MM.1S (cell line): ENCODE data around the gene FOXI1.

Source experiments
- DNase-seq: peaks from one replicate; pipeline ENCODE4 v3.0.0-alpha.2; 2015
- H2AFZ ChIP-seq: fragments of 300-600 bp; sonication (generic); 2 replicates; pipeline ENCODE4 v1.6.0; 2016; ENCODE audit warnings: antibody characterized with exemption, low read length
- H3F3A ChIP-seq: fragments of 300-600 bp; sonication (generic); 2 replicates; pipeline ENCODE4 v1.6.1; 2016; ENCODE audit warnings: mild to moderate bottlenecking, antibody characterized with exemption, low read length, moderate library complexity, mixed read lengths; ENCODE audit not compliant: insufficient read depth
- H3K27ac ChIP-seq: fragments of 300-600 bp; sonication (generic); 2 replicates; pipeline ENCODE4 v1.5.1; 2016; ENCODE audit warnings: mild to moderate bottlenecking, low read length
- H3K27me3 ChIP-seq: fragments of 300-600 bp; sonication (generic); replicated peaks from 2 replicates; pipeline ENCODE4 v1.6.0; 2016; ENCODE audit warnings: low read length; ENCODE audit not compliant: insufficient read depth
- H3K36me3 ChIP-seq: fragments of 300-600 bp; sonication (generic); replicated peaks from 2 replicates; pipeline ENCODE4 v1.6.1; 2016; ENCODE audit warnings: mild to moderate bottlenecking, low read length, mixed read lengths; ENCODE audit not compliant: insufficient read depth
- H3K4me1 ChIP-seq: fragments of 300-600 bp; sonication (generic); 2 replicates; pipeline ENCODE4 v1.6.1; 2016; ENCODE audit warnings: low read length, mixed read lengths
- H3K4me2 ChIP-seq: fragments of 300-600 bp; sonication (generic); 2 replicates; pipeline ENCODE4 v1.6.0; 2016; ENCODE audit warnings: low read depth, low read length
- H3K4me3 ChIP-seq: fragments of 300-600 bp; sonication (generic); 2 replicates; pipeline ENCODE4 v1.5.1; 2016; ENCODE audit warnings: low read length, mixed read lengths
- H3K79me2 ChIP-seq: fragments of 300-600 bp; sonication (generic); 2 replicates; pipeline ENCODE4 v1.6.1; 2016; ENCODE audit warnings: mixed run types, low read length, mixed read lengths
- H3K9ac ChIP-seq: fragments of 300-600 bp; sonication (generic); 2 replicates; pipeline ENCODE4 v1.6.1; 2016; ENCODE audit warnings: low read length, mixed read lengths
- H3K9me2 ChIP-seq: fragments of 300-600 bp; sonication (generic); replicated peaks from 2 replicates; pipeline ENCODE4 v1.6.1; 2016; ENCODE audit warnings: mild to moderate bottlenecking, low read length, mixed read lengths; ENCODE audit not compliant: insufficient read depth
- H3K9me3 ChIP-seq: fragments of 300-600 bp; sonication (generic); replicated peaks from 2 replicates; pipeline ENCODE4 v1.6.1; 2016; ENCODE audit warnings: mild to moderate bottlenecking, low read length, mixed read lengths; ENCODE audit not compliant: insufficient read depth
- H4K20me1 ChIP-seq: fragments of 300-600 bp; sonication (generic); 2 replicates; pipeline ENCODE4 v1.6.1; 2016; ENCODE audit warnings: mild to moderate bottlenecking, low read length, moderate library complexity, mixed read lengths; ENCODE audit not compliant: insufficient read depth
- CTCF ChIP-seq: fragments of 300-600 bp; sonication (generic); IDR thresholded peaks from 2 replicates; pipeline ENCODE4 v1.5.1; 2016; ENCODE audit warnings: antibody characterized with exemption, low read length, mixed read lengths
- EZH2 ChIP-seq: fragments of 300-600 bp; sonication (generic); optimal IDR thresholded peaks from 2 replicates; pipeline ENCODE3; 2017; ENCODE audit warnings: low read depth, mild to moderate bottlenecking, antibody characterized with exemption, low read length, mixed read lengths
- EZH2phosphoT487 ChIP-seq: fragments of 300-600 bp; sonication (generic); IDR thresholded peaks from 2 replicates; pipeline ENCODE4 v1.6.1; 2018; ENCODE audit warnings: antibody characterized with exemption, low read length

FOXI1 gene

GRCh38 chr5:170059221-170059620, 46.5 kb upstream of the FOXI1 start:
- TF ChIP-seq EZH2phosphoT487, result no peak
- TF ChIP-seq EZH2, result no peak
- no peak for TF ChIP-seq CTCF
- H3K27me3 ChIP-seq, result no peaks in the 10 kb centered on the region

GRCh38 chr5:170067152-170067551, 38.5 kb upstream of the FOXI1 start:
- no peak for DNase-seq
- Histone ChIP-seq H2AFZ (no peak overlapping the region), H3K4me1 (no peaks in the 10 kb centered on the region), H3K9ac (no peak overlapping the region), H3F3A (no peaks in the 10 kb centered on the region), H3K9me2 (no peaks in the 10 kb centered on the region), H3K79me2 (no peaks in the 10 kb centered on the region), H3K4me3 (no peak overlapping the region), H3K4me2 (no peak overlapping the region), H3K27ac (no peak overlapping the region), H3K27me3 (no peaks in the 10 kb centered on the region), H3K36me3 (no peaks in the 10 kb centered on the region), H4K20me1 (no peaks in the 10 kb centered on the region), H3K9me3 (no peaks in the 10 kb centered on the region)
- no peak for TF ChIP-seq EZH2
- no peak for TF ChIP-seq EZH2phosphoT487
- TF ChIP-seq CTCF, result no peak

More at GRCh38 chr5:170059221-170059620, 46.5 kb upstream of the FOXI1 start:
- Histone ChIP-seq H3K4me2 (no peak overlapping the region), H3K9ac (no peak overlapping the region), H3K4me3 (no peak overlapping the region), H3K27ac (no peak overlapping the region), H2AFZ (no peak overlapping the region), H4K20me1 (no peaks in the 10 kb centered on the region), H3K79me2 (no peaks in the 10 kb centered on the region), H3K9me2 (no peaks in the 10 kb centered on the region), H3K9me3 (no peaks in the 10 kb centered on the region), H3K4me1 (no peaks in the 10 kb centered on the region), H3F3A (no peaks in the 10 kb centered on the region), H3K36me3 (no peaks in the 10 kb centered on the region)
- no peak for DNase-seq

- Histone ChIP-seq H3K9me3 (no peaks in the 10 kb centered on the region), H3K36me3 (no peaks in the 10 kb centered on the region), H3K79me2 (no peaks in the 10 kb centered on the region), H3K9me2 (no peaks in the 10 kb centered on the region), H3K4me3 (no peak overlapping the region), H3K9ac (no peak overlapping the region), H3K4me2 (no peak overlapping the region), H3K27me3 (no peaks in the 10 kb centered on the region), H3F3A (no peaks in the 10 kb centered on the region), H3K27ac (no peak overlapping the region), H3K4me1 (no peaks in the 10 kb centered on the region), H2AFZ (no peak overlapping the region), H4K20me1 (no peaks in the 10 kb centered on the region)
- TF ChIP-seq EZH2, result no peak
- TF ChIP-seq EZH2phosphoT487, result no peak
- no peak for TF ChIP-seq CTCF
- DNase-seq, result no peak
Observed at GRCh38 chr5:170067574-170068170, 38.0 kb upstream of the FOXI1 start.
